Stimulated activated naive CD8-positive, alpha-beta T cell treated with anti-CD3 and anti-CD28 coated beads, Interleukin-15, amount 100 ng/mL, for 72 hours (primary cell): ENCODE data around the gene SETD9.

Experiments
- ATAC-seq: fragments of 150-1000 bp; cut with Tn5 transposase; 2 replicates; pipeline ENCODE4 v1.10.0; 2021; ENCODE audit warnings: mild to moderate bottlenecking, moderate library complexity
- DNase-seq, 2 donors: peaks; one replicate each; pipeline ENCODE4 v3.0.0; 2021 to 2022
- H3K27ac Mint-ChIP-seq, 2 donors: one replicate each; pipeline ENCODE4 v1.8.0; 2022; ENCODE audit warnings: mild to moderate bottlenecking in 2 of 2, mixed read lengths in 2 of 2, moderate library complexity in 2 of 2
- H3K27me3 Mint-ChIP-seq: one replicate; pipeline ENCODE4 v1.8.0; 2022; ENCODE audit warnings: mixed read lengths
- H3K4me1 Mint-ChIP-seq: one replicate; pipeline ENCODE4 v1.8.0; 2022; ENCODE audit warnings: mild to moderate bottlenecking, mixed read lengths
- H3K4me3 Mint-ChIP-seq, 2 donors: one replicate each; pipeline ENCODE4 v1.8.0; 2022; ENCODE audit warnings: mild to moderate bottlenecking in 2 of 2, mixed read lengths in 2 of 2, moderate library complexity in 1 of 2
- H3K9me3 Mint-ChIP-seq, 2 donors: one replicate each; pipeline ENCODE4 v1.8.0; 2022; ENCODE audit warnings: mixed read lengths in 2 of 2

SETD9 gene

GRCh38 chr5:56961746-56962145 is 52.4 kb downstream of the SETD9 start:
- DNase-seq (no peak), ATAC-seq (no peak)
- no peaks in the 10 kb centered on the region for H3K9me3 Mint-ChIP-seq
- H3K27me3 Mint-ChIP-seq = peaks cover 72% of the 10 kb centered on the region
- H3K27ac Mint-ChIP-seq = no peak overlapping the region
- no peaks in the 10 kb centered on the region for H3K4me1 Mint-ChIP-seq
- no peak overlapping the region for H3K4me3 Mint-ChIP-seq

- no peak overlapping the region for H3K4me3 Mint-ChIP-seq
- no peak for ATAC-seq
These were observed 52.9 kb downstream of the SETD9 start for GRCh38 chr5:56962286-56962685.

GRCh38 chr5:56963246-56963645 is 53.9 kb downstream of the SETD9 start:
- Mint-ChIP-seq H3K27me3 (peaks cover 74% of the 10 kb centered on the region), H3K27ac (no peak overlapping the region), H3K4me3 (no peak overlapping the region), H3K9me3 (no peaks in the 10 kb centered on the region), H3K4me1 (no peaks in the 10 kb centered on the region)
- no peak for DNase-seq
- ATAC-seq = no peak

More at GRCh38 chr5:56962286-56962685, 52.9 kb downstream of the SETD9 start:
- Mint-ChIP-seq H3K27me3 (peaks cover 77% of the 10 kb centered on the region), H3K9me3 (no peaks in the 10 kb centered on the region), H3K27ac (no peak overlapping the region), H3K4me1 (no peaks in the 10 kb centered on the region)
- no peak for DNase-seq

- Mint-ChIP-seq H3K4me1 (no peaks in the 10 kb centered on the region), H3K9me3 (no peaks in the 10 kb centered on the region), H3K4me3 (no peak overlapping the region), H3K27ac (no peak overlapping the region), H3K27me3 (peaks cover 67% of the 10 kb centered on the region)
- DNase-seq (no peak), ATAC-seq (no peak)
These were observed 54.8 kb downstream of the SETD9 start for GRCh38 chr5:56964173-56964572.
